HG03457 (cell line): ENCODE measurements around the gene ST7L.

Experiments used
- ATAC-seq: cut with Tn5 transposase; IDR thresholded peaks from one replicate; pipeline ENCODE4 v1.9.1; 2021; ENCODE audit warnings: moderate number of reproducible peaks; ENCODE audit not compliant: unreplicated experiment

The ST7L gene

GRCh38 chr1:112520166-112520565 lies 98.8 kb downstream of the ST7L start:
- no peak for ATAC-seq

- no peak for ATAC-seq
Measured at GRCh38 chr1:112518186-112518585, 100.8 kb downstream of the ST7L start.

GRCh38 chr1:112517646-112518045 lies 101.3 kb downstream of the ST7L start:
- no peak for ATAC-seq

- ATAC-seq: no peak
Measured at GRCh38 chr1:112517231-112517630, 101.7 kb downstream of the ST7L start.

GRCh38 chr1:112516141-112516540 lies 102.8 kb downstream of the ST7L start:
- no peak for ATAC-seq

- ATAC-seq: no peak
Measured at GRCh38 chr1:112515311-112516009, 103.5 kb downstream of the ST7L start.

- no peak for ATAC-seq
Measured at GRCh38 chr1:112514901-112515300, 104.0 kb downstream of the ST7L start.

- ATAC-seq: no peak
Measured at GRCh38 chr1:112513112-112513870, 105.7 kb downstream of the ST7L start.

- no peak for ATAC-seq
Measured at GRCh38 chr1:112511897-112512296, 107.0 kb downstream of the ST7L start.

- ATAC-seq: no peak
Measured at GRCh38 chr1:112510340-112510739, 108.6 kb downstream of the ST7L start.

- ATAC-seq: no peak
Measured at GRCh38 chr1:112509660-112510178, 109.2 kb downstream of the ST7L start.

GRCh38 chr1:112509005-112509659 lies 109.8 kb downstream of the ST7L start:
- ATAC-seq: no peak

- no peak for ATAC-seq
Measured at GRCh38 chr1:112508278-112509004, 110.5 kb downstream of the ST7L start, which contains the start of gene WNT2B. Gene WNT2B (plus strand): TSS chr1:112508965. CDS start chr1:112509263, 298 bp downstream.

- ATAC-seq: no peak
Measured at GRCh38 chr1:112507921-112508277, 111.0 kb downstream of the ST7L start.

- ATAC-seq: no peak
Measured at GRCh38 chr1:112507336-112507735, 111.6 kb downstream of the ST7L start.

- no peak for ATAC-seq
Measured at GRCh38 chr1:112506731-112507130, 112.2 kb downstream of the ST7L start.

- no peak for ATAC-seq
Measured at GRCh38 chr1:112506306-112506705, 112.6 kb downstream of the ST7L start.

GRCh38 chr1:112505878-112506277 lies 113.1 kb downstream of the ST7L start:
- no peak for ATAC-seq

GRCh38 chr1:112505400-112505785 lies 113.5 kb downstream of the ST7L start:
- no peak for ATAC-seq

GRCh38 chr1:112504661-112505399 lies 114.1 kb downstream of the ST7L start:
- ATAC-seq: no peak
